Measurements from ENCODE around the gene FCGR2B.
A peak's percentile ranks its signal among the peaks of the same experiment; 100 is the strongest.
"Not testable (repeated sequence)": the region's sequence is repeated elsewhere in the genome, so short reads cannot be mapped to it uniquely, and the experiment has no call there.

FCGR2B gene

DNA sequence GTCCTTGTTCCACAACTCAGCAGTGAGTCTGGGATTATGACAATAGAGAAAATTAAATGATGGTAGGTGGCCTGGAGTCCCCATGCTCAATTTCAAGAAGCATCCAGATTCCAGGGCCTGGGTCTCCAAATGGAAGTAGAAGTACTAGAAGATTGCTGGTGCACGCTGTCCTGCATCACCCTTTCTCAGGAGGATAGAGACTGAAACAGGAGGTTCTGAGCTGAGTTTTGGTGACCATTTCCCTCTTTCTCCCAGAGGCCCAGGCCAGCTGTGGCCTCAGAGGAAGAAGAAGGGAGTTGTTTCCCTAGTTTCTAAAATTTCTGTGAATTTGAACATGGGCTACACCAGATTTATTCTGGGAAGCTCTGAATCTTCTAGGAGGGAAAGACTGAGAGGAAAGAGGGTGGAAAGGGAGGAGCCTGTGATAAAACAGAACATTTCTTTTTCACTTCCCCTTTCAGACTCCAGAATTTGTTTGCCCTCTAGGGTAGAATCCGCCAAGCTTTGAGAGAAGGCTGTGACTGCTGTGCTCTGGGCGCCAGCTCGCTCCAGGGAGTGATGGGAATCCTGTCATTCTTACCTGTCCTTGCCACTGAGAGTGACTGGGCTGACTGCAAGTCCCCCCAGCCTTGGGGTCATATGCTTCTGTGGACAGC is at the start of gene FCGR2B:
TSS of gene FCGR2B (plus strand) at position 460 of the 656 bp plus-strand sequence. CDS start at position 559, 99 bp downstream.
- not testable (repeated sequence) for DNase-seq (ENCODE audit: low spot score)

DNA sequence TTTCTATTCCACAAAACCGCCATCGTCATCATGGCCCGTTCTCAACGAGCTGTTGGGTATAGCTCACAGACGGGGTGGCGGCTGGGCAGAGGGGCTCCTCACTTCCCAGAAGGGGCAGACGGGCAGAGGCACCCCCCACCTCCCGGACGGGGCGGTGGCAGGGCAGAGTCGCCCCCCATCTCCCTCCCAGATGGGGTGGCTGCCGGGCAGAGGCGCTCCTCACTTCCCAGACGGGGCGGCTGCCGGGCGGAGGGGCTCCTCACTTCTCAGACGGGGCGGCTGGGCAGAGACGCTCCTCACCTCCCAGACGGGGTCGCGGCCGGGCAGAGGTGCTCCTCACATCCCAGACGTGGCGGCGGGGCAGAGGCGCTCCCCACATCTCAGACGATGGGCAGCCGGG is 46.5 kb upstream of the FCGR2B start:
- not testable (repeated sequence) for DNase-seq (ENCODE audit: low spot score)

DNA sequence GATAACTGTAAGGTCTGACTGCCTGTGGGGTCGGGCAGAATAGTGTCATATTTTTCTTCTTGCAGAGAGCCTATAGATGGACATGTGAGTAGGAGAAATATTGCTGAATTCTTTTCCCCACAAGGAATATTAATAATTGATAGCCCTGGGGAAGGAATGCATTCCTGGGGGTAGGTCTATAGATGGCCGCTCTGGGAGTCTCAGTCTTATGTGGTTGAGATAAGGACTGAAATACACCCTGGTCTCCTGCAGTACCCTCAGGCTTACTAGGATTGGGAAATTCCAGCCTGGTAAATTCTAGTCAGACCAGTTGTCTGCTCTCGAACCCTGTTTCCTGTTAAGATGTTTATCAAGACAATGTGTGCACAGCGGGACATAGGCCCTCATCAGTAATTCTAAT is 44.4 kb upstream of the FCGR2B start:
- DNase-seq (ENCODE audit: low spot score), result not testable (repeated sequence)

DNA sequence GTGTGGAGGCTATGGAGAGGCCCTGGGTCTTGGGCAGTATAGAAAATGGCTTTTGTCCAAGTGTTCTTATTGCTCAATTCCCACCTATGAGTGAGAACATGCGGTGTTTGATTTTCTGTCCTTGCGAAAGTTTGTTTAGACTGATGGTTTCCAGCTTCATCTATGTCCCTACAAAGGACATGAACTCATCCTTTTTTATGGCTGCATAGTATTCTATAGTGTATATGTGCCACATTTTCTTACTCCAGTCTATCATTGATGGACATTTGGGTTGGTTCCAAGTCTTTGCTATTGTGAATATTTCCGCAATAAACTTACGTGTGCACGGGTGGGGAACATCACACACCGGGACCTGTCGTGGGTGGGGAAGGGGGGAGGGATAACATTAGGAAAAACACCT is 42.5 kb upstream of the FCGR2B start:
- not testable (repeated sequence) for DNase-seq (ENCODE audit: low spot score)

DNA sequence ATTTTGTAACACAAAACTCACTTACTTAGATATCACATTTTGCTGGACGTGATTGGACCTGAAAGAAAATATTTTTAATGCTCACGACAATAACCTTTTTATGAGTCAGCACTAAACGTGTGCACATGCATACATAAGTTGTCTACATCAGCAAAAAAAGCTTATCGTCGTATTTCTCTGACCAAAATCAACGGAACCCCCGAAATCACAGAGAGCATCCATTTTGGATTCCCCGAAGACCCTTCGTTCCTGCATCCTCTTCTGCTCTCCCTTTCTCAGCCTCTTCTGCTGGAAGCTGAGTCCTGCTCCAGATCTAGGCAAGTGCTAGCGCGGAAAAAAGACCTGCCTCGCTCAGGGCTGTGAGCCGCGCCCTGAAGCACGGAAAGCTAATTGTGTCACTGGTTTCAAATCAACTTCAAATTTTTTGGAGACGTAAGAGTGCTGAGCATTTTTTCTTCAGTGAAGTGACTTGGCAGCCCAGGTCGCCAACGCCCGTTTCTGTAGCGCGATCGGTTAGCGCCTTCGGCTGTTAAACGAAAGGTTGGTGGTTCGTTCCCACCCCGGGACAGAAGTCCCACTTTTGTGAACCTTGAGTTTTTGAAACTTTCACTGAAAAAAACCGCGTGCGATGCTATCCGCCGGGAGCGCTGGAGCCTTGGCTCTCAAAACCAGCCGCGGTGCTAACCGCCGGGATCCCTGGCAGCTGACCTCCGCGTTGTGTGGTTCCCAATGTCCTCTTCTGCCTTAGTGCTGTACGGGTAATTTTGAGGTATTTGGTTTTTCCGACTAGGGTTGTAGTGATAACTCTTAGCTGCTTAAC is 41.6 kb upstream of the FCGR2B start:
- DNase-seq (ENCODE audit: low spot score), result peak; percentile 71

DNA sequence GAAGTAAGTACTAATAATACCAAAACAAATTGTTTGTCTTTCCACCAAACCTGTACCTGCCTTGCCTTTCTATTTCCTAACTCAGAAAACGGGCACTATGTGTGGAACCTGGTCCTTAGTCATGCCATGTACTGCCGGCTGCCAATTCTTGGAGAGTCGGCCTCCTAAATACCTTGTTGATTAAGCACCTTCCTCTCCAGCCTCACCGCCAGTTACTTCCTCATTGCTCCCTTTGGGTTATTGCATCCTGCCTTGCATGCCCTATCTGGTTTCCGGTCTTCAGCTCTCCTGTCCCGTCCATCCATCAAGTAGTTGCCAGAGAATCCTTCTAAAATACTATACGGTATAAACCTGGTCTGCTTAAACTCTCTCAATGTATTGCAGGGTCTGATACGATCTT is 40.9 kb upstream of the FCGR2B start:
- DNase-seq (ENCODE audit: low spot score), result not testable (repeated sequence)

DNA sequence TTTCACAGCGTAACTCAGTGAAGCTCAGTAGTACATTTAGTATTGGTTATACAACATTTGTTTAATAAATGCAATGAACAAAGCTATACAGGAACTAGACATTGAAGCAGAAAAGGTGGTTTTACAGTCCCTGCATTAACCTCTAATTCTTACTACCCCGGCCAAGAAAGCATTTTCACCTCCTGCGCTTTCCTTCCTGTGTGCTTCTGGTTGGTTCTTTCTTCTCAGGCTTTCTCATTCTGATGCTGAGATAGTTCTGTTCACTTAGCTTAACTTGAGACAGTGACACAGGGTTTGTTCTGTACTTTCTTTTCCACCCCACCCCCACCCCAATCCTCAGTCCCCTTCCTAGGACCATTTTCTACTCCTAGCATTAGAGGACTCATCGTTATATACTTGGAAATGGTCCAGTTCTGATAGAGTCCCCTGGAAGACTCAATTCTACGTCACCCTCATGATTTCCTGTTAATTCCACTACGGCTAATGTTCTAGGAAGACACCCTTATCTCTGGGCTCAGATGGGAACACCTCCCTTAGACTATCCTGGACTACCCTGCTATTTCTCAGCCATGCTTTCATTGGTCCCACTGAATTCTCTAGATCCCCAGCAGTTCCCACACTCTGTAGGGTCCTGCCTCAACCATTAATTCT is 39.4 kb upstream of the FCGR2B start:
- peak; percentile 2 for DNase-seq (ENCODE audit: low spot score)

DNA sequence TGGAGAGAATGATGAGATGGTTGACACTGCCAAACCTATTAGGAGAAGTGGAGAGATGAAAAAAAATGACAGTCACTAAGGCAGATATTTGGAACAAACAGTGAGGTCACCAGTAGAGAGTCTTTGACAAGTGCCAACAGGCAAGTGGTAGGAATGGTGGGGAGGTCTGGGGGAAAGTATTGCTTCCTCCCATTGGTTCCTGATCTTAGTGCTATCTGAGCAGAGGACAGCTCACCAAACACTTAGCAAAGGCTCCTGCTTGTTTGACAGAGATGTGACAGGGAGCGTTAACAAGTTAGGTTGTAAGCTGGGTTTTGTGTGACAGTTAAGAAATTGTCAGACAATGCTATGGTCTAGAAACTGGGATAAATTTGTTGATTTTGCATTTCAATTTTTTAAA is 38.3 kb upstream of the FCGR2B start:
- DNase-seq (ENCODE audit: low spot score), result not testable (repeated sequence)

DNA sequence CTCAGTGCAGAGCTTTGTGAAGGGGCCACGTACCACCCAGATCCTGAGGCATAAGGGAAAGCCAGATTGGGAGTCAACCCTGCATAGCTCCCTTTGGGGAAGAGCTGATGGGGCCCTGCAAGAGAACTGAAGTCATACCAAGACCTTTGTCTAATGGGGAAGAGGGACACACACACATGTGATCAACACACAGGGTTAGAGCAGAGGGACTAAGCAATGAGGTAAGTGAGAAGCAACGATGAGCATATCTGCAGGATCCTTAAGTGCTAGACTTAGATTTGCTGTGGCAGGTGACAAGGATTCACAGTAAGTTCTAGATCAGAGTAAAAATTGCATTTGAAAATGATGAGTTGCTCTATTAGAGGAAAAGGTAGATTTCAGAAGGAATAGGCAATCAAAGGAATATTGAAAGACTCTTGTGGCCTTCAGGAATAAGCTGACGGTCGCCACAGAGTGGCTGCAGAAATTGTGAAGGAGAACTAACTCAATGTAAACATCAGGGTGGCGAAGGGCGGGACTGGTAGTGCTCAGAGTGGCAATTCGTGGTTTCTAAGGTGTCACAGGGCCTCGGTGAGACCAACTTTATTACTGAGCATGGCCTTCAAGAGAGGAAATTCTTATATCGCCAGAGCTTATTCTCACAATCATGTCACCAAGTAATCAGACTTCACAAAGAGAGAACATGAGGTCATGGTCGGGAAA is 36.3 kb upstream of the FCGR2B start:
- not testable (repeated sequence) for DNase-seq (ENCODE audit: low spot score)

DNA sequence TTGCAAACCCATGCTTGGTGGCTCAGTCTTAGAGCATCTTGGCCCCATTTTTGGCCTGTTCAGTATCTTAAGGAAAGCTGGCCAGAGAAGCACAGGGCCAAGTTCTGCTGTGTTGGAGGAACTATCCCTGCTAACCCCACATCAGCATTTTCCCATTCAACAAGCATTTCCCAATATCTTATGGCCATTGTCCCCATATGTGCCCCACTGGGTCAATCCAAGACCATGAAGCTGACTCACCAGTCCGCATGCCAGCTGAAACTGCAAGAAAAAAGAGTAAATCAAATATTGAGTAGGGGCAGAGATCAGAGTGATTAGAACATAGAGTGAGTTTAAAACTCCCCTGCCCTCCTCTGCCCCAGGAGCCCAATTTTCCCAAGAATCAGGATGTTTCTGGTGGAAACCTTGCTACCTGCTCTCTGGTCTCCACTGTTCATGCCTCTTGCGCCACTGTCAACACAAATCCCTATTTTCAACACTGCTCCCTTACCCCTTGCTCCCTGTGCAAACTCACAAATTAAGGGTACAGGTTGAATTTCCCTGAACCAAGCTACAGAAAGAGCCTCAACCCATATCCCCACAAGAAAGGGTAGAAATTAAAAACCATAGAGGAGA is 32.7 kb upstream of the FCGR2B start:
- not testable (repeated sequence) for DNase-seq (ENCODE audit: low spot score)

DNA sequence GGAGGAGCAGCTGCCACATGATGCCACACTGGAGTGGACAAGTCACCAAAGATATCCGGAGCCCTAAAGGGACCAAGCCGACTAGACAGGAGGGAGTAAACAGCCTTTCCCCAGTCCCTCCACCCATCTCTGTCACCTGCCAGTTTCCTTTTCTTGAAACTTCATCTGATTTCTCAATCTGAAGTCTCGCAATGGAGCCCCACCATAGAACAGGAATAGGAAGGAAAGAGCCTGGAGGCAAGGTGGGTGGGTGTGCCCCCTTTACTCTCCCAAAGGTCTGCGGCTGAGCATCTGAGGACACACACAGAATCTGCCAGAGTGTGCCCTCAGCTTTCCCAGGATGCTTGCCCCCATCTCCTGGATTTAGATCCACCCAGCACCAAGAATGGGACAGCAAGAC is 31.9 kb upstream of the FCGR2B start, which contains the start of gene FCGR3B:
TSS of gene FCGR3B (minus strand) at position 101 of the 400 bp plus-strand sequence. CDS start at position 19, 82 bp downstream.
- DNase-seq (ENCODE audit: low spot score), result no peak

DNA sequence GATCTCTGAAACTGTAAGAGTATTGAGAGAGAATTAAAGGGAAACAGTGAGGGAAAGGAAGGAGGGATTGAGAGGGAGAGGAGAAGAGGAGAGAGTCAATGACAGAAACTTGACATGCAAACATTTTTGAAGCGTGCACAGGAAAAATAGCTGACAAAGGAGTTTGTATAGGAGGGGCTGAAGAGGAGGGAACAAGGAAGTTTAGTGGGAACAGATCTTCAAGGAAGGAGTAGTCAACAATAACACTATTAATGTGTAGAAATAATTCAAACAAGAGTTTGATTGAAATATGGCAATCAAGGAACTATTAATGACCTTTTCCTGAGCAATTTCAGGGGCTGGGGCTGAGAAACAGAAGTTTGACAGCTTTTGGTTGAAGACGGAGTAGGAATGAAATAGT is 27.9 kb upstream of the FCGR2B start:
- DNase-seq (ENCODE audit: low spot score), result not testable (repeated sequence)

DNA sequence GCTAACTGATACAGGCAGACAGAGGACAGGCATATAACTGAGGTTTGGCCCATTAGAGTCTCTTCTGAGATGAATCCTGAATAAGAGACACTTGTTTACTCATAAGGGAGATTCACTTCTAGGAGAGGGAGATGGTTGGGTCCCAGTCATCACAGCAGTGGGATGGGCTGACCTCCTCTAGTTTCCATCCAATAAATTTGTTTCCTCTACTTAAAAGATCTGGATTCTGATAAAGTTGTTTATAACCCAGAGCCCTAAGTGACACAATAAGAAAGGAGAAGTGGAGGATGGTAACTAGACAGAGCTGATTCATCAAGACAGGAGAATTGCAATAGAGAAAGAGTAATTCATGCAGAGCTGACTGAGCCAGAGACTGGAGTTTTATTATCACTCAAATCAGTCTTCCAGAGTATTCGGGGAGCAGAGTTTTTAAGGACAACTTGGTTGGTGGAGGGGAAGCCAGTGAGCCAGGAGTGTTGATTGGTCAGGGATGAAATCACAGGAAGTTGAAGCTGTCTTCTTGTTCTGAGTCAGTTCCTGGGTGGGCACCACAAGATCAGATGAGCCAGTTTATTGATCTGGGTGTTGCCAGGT is 26.7 kb upstream of the FCGR2B start:
- not testable (repeated sequence) for DNase-seq (ENCODE audit: low spot score)

DNA sequence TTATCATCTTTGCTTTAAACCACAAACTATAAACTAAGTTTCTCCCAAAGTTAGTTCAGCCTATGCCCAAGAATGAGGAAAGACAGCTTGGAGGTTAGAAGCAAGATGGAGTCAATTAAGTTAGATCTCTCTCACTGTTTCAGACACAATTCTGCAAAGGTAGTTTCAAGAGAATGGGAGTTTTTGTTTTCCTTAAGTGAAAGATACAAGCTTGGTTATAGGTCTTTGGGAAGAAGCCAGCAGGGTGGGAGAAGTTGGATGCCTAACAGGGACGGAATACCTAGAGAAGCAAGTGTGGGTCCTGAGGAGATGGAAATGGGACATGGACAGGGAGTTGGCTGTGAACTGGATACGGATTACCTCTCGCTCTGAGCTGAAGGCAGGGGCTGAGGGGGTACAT is 26.0 kb upstream of the FCGR2B start:
- not testable (repeated sequence) for DNase-seq (ENCODE audit: low spot score)

DNA sequence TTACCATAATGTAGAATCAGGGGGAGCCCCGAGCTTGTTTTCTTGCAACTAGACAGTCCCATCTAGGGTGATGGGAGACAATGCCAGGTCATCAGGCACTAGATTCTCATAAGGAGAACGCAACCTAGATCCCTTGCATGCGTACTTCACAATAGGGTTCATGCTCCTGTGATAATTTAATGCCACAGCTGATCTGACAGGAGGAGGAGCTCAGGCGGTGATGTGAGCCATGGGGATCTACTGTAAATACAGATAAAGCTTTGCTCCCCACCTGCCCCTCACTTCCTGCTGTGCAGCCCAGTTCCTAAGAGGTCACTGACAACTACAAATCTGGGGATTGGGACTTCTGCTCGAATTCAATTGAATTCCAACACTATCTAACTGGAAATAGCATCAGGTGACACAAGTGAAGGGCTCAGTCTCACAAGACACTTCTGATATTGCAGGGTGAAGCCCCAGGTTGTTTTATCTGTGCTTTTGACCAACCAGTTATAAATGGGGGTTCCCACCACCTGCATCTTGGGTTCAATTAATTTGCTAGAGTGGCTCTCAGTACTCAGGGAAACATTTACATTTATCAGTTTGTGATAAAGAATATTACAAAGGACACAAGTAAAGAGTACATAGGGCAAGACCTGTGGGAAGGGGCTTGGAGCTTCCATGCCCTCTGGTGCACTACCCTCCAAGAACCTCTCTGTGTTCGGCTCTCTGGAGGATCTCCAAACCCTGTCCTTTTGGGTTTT is 24.5 kb upstream of the FCGR2B start:
- not testable (repeated sequence) for DNase-seq (ENCODE audit: low spot score)

DNA sequence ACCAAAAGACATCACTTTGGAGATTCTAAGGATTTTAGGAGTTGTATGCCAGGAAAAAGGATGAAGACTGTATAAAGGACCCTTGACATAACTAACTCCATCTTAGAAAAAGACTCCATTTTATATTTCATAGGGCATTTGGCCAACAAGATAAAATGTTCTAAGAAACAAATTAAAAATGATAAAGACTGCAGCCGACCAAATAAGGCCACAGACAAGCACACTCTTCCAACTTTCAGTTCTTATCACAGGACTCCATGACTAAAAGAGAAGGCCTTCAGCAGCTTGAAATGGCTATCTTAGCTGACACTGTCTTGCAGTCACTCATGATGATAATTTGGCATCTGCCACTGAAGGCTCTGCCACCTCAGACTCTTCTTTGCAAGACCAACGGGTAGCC is 23.7 kb upstream of the FCGR2B start:
- not testable (repeated sequence) for DNase-seq (ENCODE audit: low spot score)

DNA sequence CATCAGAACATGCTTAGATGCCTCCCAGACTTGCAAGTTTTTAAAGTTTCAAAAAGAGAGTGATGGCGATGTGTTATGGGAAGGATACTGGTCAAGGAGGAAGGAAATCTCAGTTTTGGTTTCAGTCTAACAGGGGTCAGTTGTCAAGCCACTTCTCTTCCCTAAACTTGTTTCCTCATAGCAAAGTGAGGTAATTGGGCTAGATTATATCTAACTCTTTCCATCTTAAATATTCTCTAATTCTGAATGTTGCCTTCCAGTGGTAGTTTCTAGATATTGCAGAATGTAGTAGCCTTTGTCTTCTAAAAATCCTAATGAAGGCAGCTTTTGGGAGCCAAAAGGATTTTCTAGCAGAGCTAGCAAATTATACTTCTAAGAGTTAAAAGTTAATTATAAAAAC is 20.2 kb upstream of the FCGR2B start:
- peak; percentile 3 for DNase-seq (ENCODE audit: low spot score)

DNA sequence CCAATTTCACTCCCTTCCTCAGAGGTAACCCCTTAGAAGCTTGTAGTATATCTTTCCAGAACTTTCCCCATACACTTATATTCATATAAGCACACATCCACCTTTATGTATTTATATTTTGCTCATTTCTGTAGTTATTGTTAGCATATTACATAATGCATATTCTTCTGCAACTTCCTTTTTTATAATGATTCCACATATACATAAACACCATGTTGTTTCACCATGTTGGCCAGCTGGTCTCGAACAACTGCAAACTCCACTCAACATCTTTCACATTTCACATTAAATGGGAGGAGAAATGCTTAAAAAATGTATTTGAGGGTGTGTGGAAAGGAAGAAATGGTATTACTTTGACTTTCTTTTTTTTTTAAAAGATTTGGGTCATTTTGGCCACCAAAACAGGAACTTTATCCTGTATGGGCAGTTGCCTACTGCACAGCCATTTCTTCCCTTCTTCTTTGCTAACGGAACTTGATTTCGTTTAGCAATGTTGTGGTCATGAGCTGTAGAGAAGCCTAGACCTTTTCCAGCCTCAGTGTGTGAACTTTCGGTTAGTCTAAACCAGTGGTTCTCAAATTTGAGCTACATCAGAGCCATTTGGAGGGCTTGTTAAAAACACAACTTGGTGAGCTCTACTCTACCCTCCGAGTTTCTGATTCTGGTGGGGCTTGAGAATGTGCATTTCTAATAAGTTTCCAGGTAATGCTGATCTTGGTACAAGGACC is 19.3 kb upstream of the FCGR2B start:
- not testable (repeated sequence) for DNase-seq (ENCODE audit: low spot score)

DNA sequence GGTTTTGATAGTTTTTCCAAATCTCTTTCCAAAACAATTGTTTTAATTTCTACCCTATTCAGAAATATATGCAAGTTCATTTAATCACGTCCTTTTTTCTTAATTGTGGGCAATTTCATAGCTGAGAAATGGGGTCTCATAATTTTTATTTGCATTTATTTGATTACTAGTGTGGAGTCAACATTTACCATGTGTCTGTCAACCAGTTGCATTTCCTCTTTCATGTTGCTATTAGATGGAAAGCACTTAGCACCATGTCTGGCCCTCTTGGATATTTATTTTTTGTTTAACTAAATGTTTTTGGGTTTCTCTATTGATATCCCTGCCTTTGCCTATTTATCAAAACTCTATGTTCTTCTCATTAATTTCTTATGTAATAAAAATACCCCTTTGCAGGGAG is 18.1 kb upstream of the FCGR2B start:
- DNase-seq (ENCODE audit: low spot score), result not testable (repeated sequence)
